Psoas muscle (tissue), 8 donors: ENCODE data around the gene FSTL4. TPM values are rescaled to one million over a fixed set of nuclear protein-coding genes. Genes with fewer than 3 reads are reported as not detected.

Source experiments
- ATAC-seq, 4 donors: fragments of 200-7000 bp; cut with Tn5 transposase; one replicate each; pipeline ENCODE4 v1.9.1; 2020; ENCODE audit warnings: moderate library complexity in 3 of 4, mild to moderate bottlenecking in 2 of 4
- DNase-seq, 2 donors: peaks; one replicate each; pipeline ENCODE4 v3.0.0-alpha.2; 2020
- H3K27ac ChIP-seq: fragments of 200-600 bp; one replicate; pipeline ENCODE4 v1.8.0; 2022
- H3K27me3 ChIP-seq, 3 donors: fragments of 200-600 bp in 1 of 3; one replicate each; pipeline versions ENCODE4 v1.6.1 to v1.8.0; 2013 to 2022; ENCODE audit warnings: low read length in 2 of 3, mild to moderate bottlenecking in 2 of 3, moderate library complexity in 1 of 3; ENCODE audit not compliant: insufficient read depth in 3 of 3
- H3K36me3 ChIP-seq, 2 donors: fragments of 200-600 bp in 1 of 2; one replicate each; pipeline versions ENCODE4 v1.6.1 to v1.8.0; 2013 to 2022; ENCODE audit warnings: low read depth in 1 of 2, mild to moderate bottlenecking in 1 of 2, moderate library complexity in 1 of 2; ENCODE audit not compliant: insufficient read depth in 1 of 2
- H3K4me1 ChIP-seq: fragments of 200-600 bp; one replicate; pipeline ENCODE4 v1.8.0; 2022
- H3K4me3 ChIP-seq: fragments of 200-600 bp; one replicate; pipeline ENCODE4 v1.8.0; 2022; ENCODE audit warnings: mild to moderate bottlenecking
- H3K9me3 ChIP-seq: fragments of 200-600 bp; one replicate; pipeline ENCODE4 v1.8.0; 2022
- CTCF ChIP-seq: fragments of 200-600 bp; IDR thresholded peaks from one replicate; pipeline ENCODE4 v1.8.0; 2022; ENCODE audit warnings: antibody characterized with exemption
- WGBS, 3 donors: extraction: QIAGEN DNeasy Blood & Tissue Kit; methylation state at CpG; one replicate each; pipeline versions ENCODE4 v1.1.6 to v1.1.7; 2013; 5-methylcytosine and 5-hydroxymethylcytosine counted together
- intact Hi-C, 2 donors: fragments of 100-400 bp; cut with DNase I; formaldehyde crosslinking; loops; one replicate each; pipeline versions ENCODE4 v1.11.0 to v1.14.2; 2022
- polyA plus RNA-seq, 3 donors: library from polyadenylated mRNA; stranded (reverse); fragments of 200-250 nt; gene quantifications; one replicate each; pipeline ENCODE4 v1.2.3, GENCODE V29; 2013
- total RNA-seq, 4 donors: library from RNA; stranded (reverse); fragmentation: NEBNext Ultra II Directional in 2 of 4; extraction: Animal tissue kit (Norgen Biotek cat#: 25700) in 2 of 4; gene quantifications; one replicate each; pipeline versions ENCODE4 v1.2.1 to v1.2.4, GENCODE V29; 2021 to 2023
- donor health status: healthy with polysubstance abuse.
- donor health status: DM: no; HTN: no; CAD: no; lungs with moderate emphysema.
- donor health status: Bipolar disorder and iron deficiency.
- donor health status: healthy.
- donor health status: DM: yes; HTN: yes; CAD: no.
- donor health status: DM: no; HTN: no; CAD: no.
- donor health status: DM: no; HTN: no; CAD: no.
- donor health status: DM: yes; HTN: yes; CAD: no.

Gene FSTL4
- total and polyA plus RNA-seq, 7 donors, result 0.07 to 0.81 (median 0.24) TPM

DNA sequence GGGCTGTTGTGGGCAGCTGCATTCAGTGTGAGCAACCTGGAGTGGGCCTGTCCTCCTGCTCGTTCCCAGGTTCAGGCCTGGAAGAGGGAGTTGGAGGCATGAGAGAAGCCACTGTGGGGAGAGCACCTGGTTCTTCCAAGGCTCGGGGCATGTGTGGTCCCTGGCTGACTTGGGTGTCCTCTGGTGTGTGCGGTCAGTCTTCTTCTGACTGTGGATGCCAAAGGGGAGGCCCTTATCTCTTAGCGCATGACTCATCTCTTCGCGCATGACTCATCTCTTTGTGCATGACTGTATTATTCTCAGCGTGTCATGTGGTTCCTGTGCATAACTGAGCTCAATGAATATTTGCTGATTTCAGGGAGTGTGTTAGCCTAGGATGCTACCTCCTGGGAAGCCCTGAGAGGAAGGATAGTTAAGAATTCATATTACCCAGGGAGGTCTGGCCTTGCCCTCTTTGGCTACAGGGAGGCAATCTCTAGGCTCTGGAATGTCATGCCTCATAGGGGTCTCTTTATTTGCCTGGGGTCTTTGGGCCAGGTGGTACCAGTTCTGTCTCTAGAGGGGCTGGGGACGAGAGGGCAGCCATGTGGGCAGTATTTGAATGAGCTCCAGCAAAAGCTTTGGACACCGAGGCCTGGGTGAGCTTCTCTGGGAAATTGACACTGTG, 371.8 kb downstream of the FSTL4 start:
- ATAC-seq, result peak; percentile 77 to 83 (median 82)
- H3K27ac ChIP-seq, result no peak overlapping the region
- 61 to 79% (median 70%) methylated on average over 9 of the region's 9 CpGs for WGBS, 3 donors
- intact Hi-C loops, result no loop called here
- H3K27me3 ChIP-seq, result no peaks in the 10 kb centered on the region
- no peak for TF ChIP-seq CTCF
- peaks cover 3% of the 10 kb centered on the region for H3K4me1 ChIP-seq
- H3K4me3 ChIP-seq, result no peak overlapping the region
- no peaks in the 10 kb centered on the region for H3K9me3 ChIP-seq
- H3K36me3 ChIP-seq, result no peaks in the 10 kb centered on the region
- no peak for DNase-seq

GRCh38 chr5:133238426-133239205, 373.7 kb downstream of the FSTL4 start:
- no peak overlapping the region for H3K27ac ChIP-seq
- no peak for ATAC-seq
- TF ChIP-seq CTCF, result no peak
- no peak for DNase-seq
- intact Hi-C loops, result no loop called here
- no peaks in the 10 kb centered on the region for H3K4me1 ChIP-seq
- H3K36me3 ChIP-seq, result no peaks in the 10 kb centered on the region
- 89 to 92% (median 90%) methylated on average over 33 to 35 of the region's 35 CpGs for WGBS, 3 donors
- no peak overlapping the region for H3K4me3 ChIP-seq
- no peaks in the 10 kb centered on the region for H3K9me3 ChIP-seq
- H3K27me3 ChIP-seq, result no peaks in the 10 kb centered on the region

GRCh38 chr5:133236976-133237375, 375.4 kb downstream of the FSTL4 start:
- intact Hi-C loops, result no loop called here
- Histone ChIP-seq H3K27ac (no peak overlapping the region), H3K27me3 (no peaks in the 10 kb centered on the region), H3K4me1 (no peaks in the 10 kb centered on the region), H3K9me3 (no peaks in the 10 kb centered on the region), H3K4me3 (no peak overlapping the region), H3K36me3 (no peaks in the 10 kb centered on the region)
- ATAC-seq, result no peak
- no peak for DNase-seq
- WGBS, 3 donors, result 71 to 78% (median 77%) methylated on average over 12 of the region's 12 CpGs
- no peak for TF ChIP-seq CTCF

DNA sequence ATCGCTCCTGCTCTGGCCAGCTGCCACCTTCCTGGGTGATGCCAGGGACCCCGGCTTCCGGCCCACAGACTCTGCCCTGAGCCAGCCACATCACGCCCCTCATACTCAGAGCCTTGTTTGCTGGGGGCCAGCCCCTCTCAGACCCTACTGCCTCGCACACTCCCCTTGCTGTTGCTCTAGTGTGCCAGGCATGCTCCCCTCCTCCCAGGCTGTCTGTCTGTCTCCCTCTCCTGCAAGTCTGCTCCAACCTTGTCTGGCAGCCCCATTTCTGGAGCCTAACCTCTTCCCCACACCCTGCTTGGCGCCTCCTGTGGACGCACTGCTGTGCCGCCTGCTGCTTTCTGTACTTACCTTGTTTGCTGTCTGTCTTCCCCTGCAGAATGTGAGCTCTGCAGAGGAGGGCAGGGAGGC, 375.8 kb downstream of the FSTL4 start:
- no peaks in the 10 kb centered on the region for H3K9me3 ChIP-seq
- intact Hi-C loops, result no loop called here
- DNase-seq (no peak), ATAC-seq (no peak)
- H3K27me3 ChIP-seq, result no peaks in the 10 kb centered on the region
- H3K4me1 ChIP-seq, result no peaks in the 10 kb centered on the region
- 90 to 94% (median 91%) methylated on average over 8 of the region's 8 CpGs for WGBS, 3 donors
- no peak overlapping the region for H3K27ac ChIP-seq
- no peaks in the 10 kb centered on the region for H3K36me3 ChIP-seq
- TF ChIP-seq CTCF, result no peak
- no peak overlapping the region for H3K4me3 ChIP-seq
